Right lung (tissue), 5 donors: ENCODE results near the gene TYMS. TPM values are rescaled to one million over a fixed set of nuclear protein-coding genes. Genes with fewer than 3 reads are reported as not detected.

Source experiments
- DNase-seq, 2 donors: peaks; one replicate each; pipeline ENCODE4 v3.0.0-alpha.2; 2013
- polyA plus RNA-seq, 5 donors: library from polyadenylated mRNA; unstranded; fragments of 120-200 nt; gene quantifications; one replicate each; pipeline versions ENCODE4 v1.2.1 to v1.2.3, GENCODE V29; 2013; ENCODE audit warnings: inconsistent platforms in 1 of 5, low replicate concordance in 1 of 5; ENCODE audit not compliant: insufficient read length in 5 of 5, insufficient read depth in 1 of 5

TYMS gene
- polyA plus RNA-seq, 5 donors = 109 to 204 (median 133) TPM

- no peak for DNase-seq
These were observed 22.3 kb upstream of the TYMS start for GRCh38 chr18:635171-635570.

GRCh38 chr18:641224-641623 lies 16.2 kb upstream of the TYMS start:
- no peak for DNase-seq

- no peak for DNase-seq
These were observed 13.0 kb upstream of the TYMS start for GRCh38 chr18:644395-645004.

- DNase-seq = no peak
These were observed 10.1 kb upstream of the TYMS start for GRCh38 chr18:647304-647703.

GRCh38 chr18:649341-649740 lies 8.1 kb upstream of the TYMS start:
- no peak for DNase-seq

- no peak for DNase-seq
These were observed 7.0 kb upstream of the TYMS start for GRCh38 chr18:650428-650858.

- no peak for DNase-seq
These were observed 5.3 kb upstream of the TYMS start for GRCh38 chr18:652131-652530.

GRCh38 chr18:653512-653911 lies 3.9 kb upstream of the TYMS start:
- no peak for DNase-seq

- no peak for DNase-seq
These were observed 2.9 kb upstream of the TYMS start for GRCh38 chr18:654601-655000.

GRCh38 chr18:655445-655844 lies 2.0 kb upstream of the TYMS start:
- no peak for DNase-seq

- peak; percentile 88 to 90 for DNase-seq
These were observed 821 bp downstream of the TYMS start for GRCh38 chr18:658001-658946.

- no peak for DNase-seq
These were observed 1.6 kb downstream of the TYMS start for GRCh38 chr18:658947-659533.

GRCh38 chr18:659597-659996 lies 2.1 kb downstream of the TYMS start:
- no peak for DNase-seq

GRCh38 chr18:662197-662596 lies 4.7 kb downstream of the TYMS start:
- DNase-seq = no peak

- DNase-seq = no peak
These were observed 8.7 kb downstream of the TYMS start for GRCh38 chr18:666177-666576.

- no peak for DNase-seq
These were observed 9.2 kb downstream of the TYMS start for GRCh38 chr18:666628-667027.

GRCh38 chr18:668260-668659 lies 10.8 kb downstream of the TYMS start:
- DNase-seq = no peak

- no peak for DNase-seq
These were observed 11.6 kb downstream of the TYMS start for GRCh38 chr18:669077-669476.

- DNase-seq = no peak
These were observed 13.1 kb downstream of the TYMS start for GRCh38 chr18:670522-670921.

- DNase-seq = no peak
These were observed 14.0 kb downstream of the TYMS start for GRCh38 chr18:671405-671804.

- DNase-seq = no peak
These were observed 15.9 kb downstream of the TYMS start for GRCh38 chr18:673317-673716.

GRCh38 chr18:673769-674168 lies 16.3 kb downstream of the TYMS start:
- no peak for DNase-seq

- DNase-seq = no peak
These were observed 17.9 kb downstream of the TYMS start for GRCh38 chr18:675307-675706.
